Stimulated activated naive CD8-positive, alpha-beta T cell treated with anti-CD3 and anti-CD28 coated beads, Interleukin-15, Interleukin-2, amounts not matched to agents 100 ng/mL and 50 ng/mL, for 24 hours (primary cell): ENCODE results near the gene PTPRS.

Experiments used
- H3K27ac Mint-ChIP-seq: one replicate; pipeline ENCODE4 v1.8.0; 2021; ENCODE audit warnings: mild to moderate bottlenecking, mixed read lengths
- H3K27me3 Mint-ChIP-seq: one replicate; pipeline ENCODE4 v1.8.0; 2021; ENCODE audit warnings: mixed read lengths
- H3K36me3 Mint-ChIP-seq: one replicate; pipeline ENCODE4 v1.8.0; 2021; ENCODE audit warnings: low read depth, mixed read lengths
- H3K4me1 Mint-ChIP-seq: one replicate; pipeline ENCODE4 v1.8.0; 2021; ENCODE audit warnings: low read depth, mixed read lengths
- H3K4me3 Mint-ChIP-seq: one replicate; pipeline ENCODE4 v1.8.0; 2021; ENCODE audit warnings: mild to moderate bottlenecking, mixed read lengths
- H3K9me3 Mint-ChIP-seq: one replicate; pipeline ENCODE4 v1.8.0; 2021; ENCODE audit warnings: mixed read lengths

PTPRS gene

GRCh38 chr19:5360003-5360780, 19.6 kb upstream of the PTPRS start:
- Mint-ChIP-seq H3K9me3 (no peaks in the 10 kb centered on the region), H3K4me3 (no peak overlapping the region), H3K27ac (no peak overlapping the region), H3K4me1 (no peaks in the 10 kb centered on the region), H3K27me3 (peaks cover 41% of the 10 kb centered on the region), H3K36me3 (no peaks in the 10 kb centered on the region)

GRCh38 chr19:5358173-5358800, 17.7 kb upstream of the PTPRS start:
- Mint-ChIP-seq H3K4me3 (no peak overlapping the region), H3K9me3 (no peaks in the 10 kb centered on the region), H3K27ac (no peak overlapping the region), H3K4me1 (no peaks in the 10 kb centered on the region), H3K36me3 (no peaks in the 10 kb centered on the region), H3K27me3 (peaks cover 46% of the 10 kb centered on the region)

- no peaks in the 10 kb centered on the region for H3K9me3 Mint-ChIP-seq
- no peak overlapping the region for H3K4me3 Mint-ChIP-seq
- H3K36me3 Mint-ChIP-seq, result no peaks in the 10 kb centered on the region
- H3K27ac Mint-ChIP-seq, result no peak overlapping the region
- H3K27me3 Mint-ChIP-seq, result peaks cover 46% of the 10 kb centered on the region
- H3K4me1 Mint-ChIP-seq, result no peaks in the 10 kb centered on the region
Observed at GRCh38 chr19:5357584-5357983, 17.0 kb upstream of the PTPRS start.

- Mint-ChIP-seq H3K27ac (no peak overlapping the region), H3K4me1 (no peaks in the 10 kb centered on the region), H3K4me3 (no peak overlapping the region), H3K9me3 (no peaks in the 10 kb centered on the region), H3K27me3 (peaks cover 42% of the 10 kb centered on the region), H3K36me3 (no peaks in the 10 kb centered on the region)
Observed at GRCh38 chr19:5356918-5357317, 16.3 kb upstream of the PTPRS start.

GRCh38 chr19:5356428-5356827, 15.8 kb upstream of the PTPRS start:
- H3K36me3 Mint-ChIP-seq, result no peaks in the 10 kb centered on the region
- no peaks in the 10 kb centered on the region for H3K9me3 Mint-ChIP-seq
- H3K27ac Mint-ChIP-seq, result no peak overlapping the region
- H3K4me3 Mint-ChIP-seq, result no peak overlapping the region
- no peaks in the 10 kb centered on the region for H3K4me1 Mint-ChIP-seq
- H3K27me3 Mint-ChIP-seq, result peaks cover 42% of the 10 kb centered on the region

- no peaks in the 10 kb centered on the region for H3K36me3 Mint-ChIP-seq
- H3K4me3 Mint-ChIP-seq, result no peak overlapping the region
- H3K4me1 Mint-ChIP-seq, result no peaks in the 10 kb centered on the region
- no peak overlapping the region for H3K27ac Mint-ChIP-seq
- no peaks in the 10 kb centered on the region for H3K9me3 Mint-ChIP-seq
- H3K27me3 Mint-ChIP-seq, result peaks cover 44% of the 10 kb centered on the region
Observed at GRCh38 chr19:5355693-5356092, 15.1 kb upstream of the PTPRS start.

GRCh38 chr19:5355076-5355475, 14.5 kb upstream of the PTPRS start:
- Mint-ChIP-seq H3K4me3 (no peak overlapping the region), H3K9me3 (no peaks in the 10 kb centered on the region), H3K36me3 (no peaks in the 10 kb centered on the region), H3K4me1 (no peaks in the 10 kb centered on the region), H3K27ac (no peak overlapping the region), H3K27me3 (peaks cover 38% of the 10 kb centered on the region)

- H3K36me3 Mint-ChIP-seq, result no peaks in the 10 kb centered on the region
- no peaks in the 10 kb centered on the region for H3K9me3 Mint-ChIP-seq
- H3K4me3 Mint-ChIP-seq, result no peak overlapping the region
- H3K27me3 Mint-ChIP-seq, result peaks cover 36% of the 10 kb centered on the region
- H3K4me1 Mint-ChIP-seq, result no peaks in the 10 kb centered on the region
- no peak overlapping the region for H3K27ac Mint-ChIP-seq
Observed at GRCh38 chr19:5354403-5354802, 13.8 kb upstream of the PTPRS start.

GRCh38 chr19:5352229-5352763, 11.7 kb upstream of the PTPRS start:
- Mint-ChIP-seq H3K9me3 (peaks cover 6% of the 10 kb centered on the region), H3K27ac (no peak overlapping the region), H3K4me3 (no peak overlapping the region), H3K4me1 (no peaks in the 10 kb centered on the region), H3K36me3 (no peaks in the 10 kb centered on the region), H3K27me3 (peaks cover 31% of the 10 kb centered on the region)

GRCh38 chr19:5351731-5352228, 11.2 kb upstream of the PTPRS start:
- no peak overlapping the region for H3K4me3 Mint-ChIP-seq
- peaks cover 7% of the 10 kb centered on the region for H3K9me3 Mint-ChIP-seq
- no peak overlapping the region for H3K27ac Mint-ChIP-seq
- H3K36me3 Mint-ChIP-seq, result no peaks in the 10 kb centered on the region
- no peaks in the 10 kb centered on the region for H3K4me1 Mint-ChIP-seq
- peaks cover 29% of the 10 kb centered on the region for H3K27me3 Mint-ChIP-seq

- Mint-ChIP-seq H3K9me3 (peaks cover 7% of the 10 kb centered on the region), H3K4me1 (no peaks in the 10 kb centered on the region), H3K4me3 (no peak overlapping the region), H3K27ac (no peak overlapping the region), H3K36me3 (no peaks in the 10 kb centered on the region), H3K27me3 (peaks cover 21% of the 10 kb centered on the region)
Observed at GRCh38 chr19:5349041-5349440, 8.4 kb upstream of the PTPRS start.

- Mint-ChIP-seq H3K4me1 (peaks cover 4% of the 10 kb centered on the region), H3K9me3 (peaks cover 7% of the 10 kb centered on the region), H3K4me3 (no peak overlapping the region), H3K27ac (no peak overlapping the region), H3K36me3 (no peaks in the 10 kb centered on the region), H3K27me3 (peaks cover 33% of the 10 kb centered on the region)
Observed at GRCh38 chr19:5345895-5346386, 5.3 kb upstream of the PTPRS start.

- peaks cover 11% of the 10 kb centered on the region for H3K4me1 Mint-ChIP-seq
- H3K27ac Mint-ChIP-seq, result no peak overlapping the region
- H3K36me3 Mint-ChIP-seq, result no peaks in the 10 kb centered on the region
- peaks cover 7% of the 10 kb centered on the region for H3K9me3 Mint-ChIP-seq
- H3K27me3 Mint-ChIP-seq, result peaks cover 39% of the 10 kb centered on the region
- no peak overlapping the region for H3K4me3 Mint-ChIP-seq
Observed at GRCh38 chr19:5343848-5344247, 3.2 kb upstream of the PTPRS start.

- Mint-ChIP-seq H3K36me3 (no peaks in the 10 kb centered on the region), H3K4me1 (peaks cover 12% of the 10 kb centered on the region), H3K27me3 (peaks cover 41% of the 10 kb centered on the region), H3K9me3 (peaks cover 4% of the 10 kb centered on the region), H3K4me3 (no peak overlapping the region), H3K27ac (no peak overlapping the region)
Observed at GRCh38 chr19:5342573-5343201, 2.1 kb upstream of the PTPRS start.

GRCh38 chr19:5341981-5342380, 1.4 kb upstream of the PTPRS start:
- H3K9me3 Mint-ChIP-seq, result no peaks in the 10 kb centered on the region
- H3K36me3 Mint-ChIP-seq, result no peaks in the 10 kb centered on the region
- H3K4me3 Mint-ChIP-seq, result no peak overlapping the region
- H3K4me1 Mint-ChIP-seq, result peaks cover 12% of the 10 kb centered on the region
- H3K27me3 Mint-ChIP-seq, result peaks cover 43% of the 10 kb centered on the region
- H3K27ac Mint-ChIP-seq, result no peak overlapping the region
